D341Med (cell line): ENCODE data around the gene SPHK2.
A peak's percentile ranks its signal among the peaks of the same experiment; 100 is the strongest.
"Not testable (repeated sequence)": the region's sequence is repeated elsewhere in the genome, so short reads cannot be mapped to it uniquely, and the experiment has no call there.

Experiments
- DNase-seq: peaks from one replicate; pipeline ENCODE4 v3.0.0; 2012; ENCODE audit warnings: low spot score

Gene SPHK2

DNA sequence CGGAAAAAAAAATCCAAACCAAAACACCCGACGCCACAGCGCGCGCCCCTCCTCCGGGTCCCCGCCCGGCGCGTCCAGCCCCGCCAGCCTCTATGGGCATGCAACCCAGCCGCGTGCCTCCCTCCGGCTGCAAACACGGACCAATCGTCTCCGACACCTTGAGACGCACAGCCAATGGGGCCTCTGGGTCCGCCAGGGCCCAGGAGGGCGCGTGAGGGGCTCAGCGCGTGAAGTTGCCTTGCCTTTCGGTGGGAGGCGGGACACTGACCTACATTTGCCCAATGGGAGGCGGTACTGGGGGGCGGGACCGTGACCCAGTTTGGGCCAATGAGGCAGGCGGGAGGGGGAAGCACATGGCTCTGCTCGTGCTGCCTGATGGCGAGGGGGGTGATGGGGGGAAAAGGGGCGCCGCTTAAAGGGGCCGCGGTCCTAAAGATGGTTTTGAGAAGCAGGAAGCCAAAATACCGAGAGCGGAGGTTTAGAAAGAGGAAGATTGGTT lies 18.2 kb downstream of the SPHK2 start:
- DNase-seq = peak; percentile 91

DNA sequence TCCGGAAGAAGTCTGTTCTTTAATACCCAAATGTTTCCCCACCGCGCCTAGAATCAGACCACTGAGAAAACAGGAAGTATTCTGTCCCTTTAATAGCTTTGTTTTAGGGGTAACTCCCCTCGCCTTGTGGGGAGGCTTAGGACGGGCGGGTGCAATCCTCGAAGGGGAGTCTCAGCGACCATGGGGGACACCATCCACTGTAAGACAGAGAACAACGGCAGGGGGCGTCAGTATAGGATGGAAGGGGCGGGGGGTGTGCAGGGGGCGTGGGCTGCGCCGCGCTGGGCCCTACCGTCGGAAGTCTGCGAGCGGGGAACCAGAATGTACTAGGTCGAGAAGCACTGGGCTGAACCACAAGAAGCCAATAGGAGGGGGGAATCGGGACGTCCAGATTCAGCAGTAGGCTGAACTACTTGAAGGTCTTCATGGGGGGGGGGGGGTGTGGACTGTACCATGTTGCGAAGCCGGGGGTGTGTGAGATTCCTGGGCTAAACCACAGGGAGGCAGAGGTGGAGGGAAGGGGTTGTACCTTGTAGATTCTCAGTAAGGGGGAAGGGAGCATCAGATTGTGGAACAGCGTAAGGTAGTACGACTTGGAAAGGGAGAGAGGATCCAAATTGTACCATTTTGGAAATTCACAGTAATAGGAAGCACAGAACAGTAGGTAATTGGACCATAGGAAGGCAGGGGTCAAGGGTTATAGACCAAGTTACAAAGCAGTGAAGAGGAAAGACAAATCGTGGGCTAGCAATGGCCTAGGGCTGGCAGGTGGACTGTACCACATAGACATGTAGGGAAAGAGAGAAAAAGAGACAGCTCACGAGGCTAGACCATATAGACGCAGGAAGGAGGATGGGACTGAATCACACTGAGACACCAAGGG lies 18.9 kb downstream of the SPHK2 start:
- DNase-seq = peak; percentile 83

DNA sequence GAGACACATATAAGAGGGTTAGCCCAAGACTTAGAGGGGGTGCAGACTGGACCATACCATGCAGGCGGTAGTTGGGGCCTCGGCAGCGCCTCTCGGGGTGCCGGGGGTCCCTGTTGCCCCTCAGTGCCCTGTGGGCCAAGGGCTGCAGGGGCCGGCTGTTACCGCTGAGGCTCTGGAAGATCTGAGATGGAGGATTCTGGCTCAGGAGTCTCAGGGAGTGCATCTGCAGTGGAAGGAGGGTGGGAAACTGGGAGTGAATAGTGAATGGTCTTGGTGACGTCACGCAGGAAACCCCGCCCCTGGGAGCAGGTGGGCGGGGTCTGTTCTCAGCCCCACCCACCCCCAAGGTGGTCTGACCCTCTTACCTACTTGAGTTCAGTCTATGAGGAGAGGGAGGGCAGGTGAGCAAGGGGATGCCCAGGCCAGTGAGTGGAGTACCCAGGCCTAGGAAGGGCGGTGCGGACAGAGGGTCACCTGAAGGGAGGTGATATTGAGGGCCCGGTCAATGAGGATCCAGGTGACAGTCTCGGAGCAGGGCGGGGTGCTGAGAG lies 19.6 kb downstream of the SPHK2 start:
- DNase-seq = no peak

DNA sequence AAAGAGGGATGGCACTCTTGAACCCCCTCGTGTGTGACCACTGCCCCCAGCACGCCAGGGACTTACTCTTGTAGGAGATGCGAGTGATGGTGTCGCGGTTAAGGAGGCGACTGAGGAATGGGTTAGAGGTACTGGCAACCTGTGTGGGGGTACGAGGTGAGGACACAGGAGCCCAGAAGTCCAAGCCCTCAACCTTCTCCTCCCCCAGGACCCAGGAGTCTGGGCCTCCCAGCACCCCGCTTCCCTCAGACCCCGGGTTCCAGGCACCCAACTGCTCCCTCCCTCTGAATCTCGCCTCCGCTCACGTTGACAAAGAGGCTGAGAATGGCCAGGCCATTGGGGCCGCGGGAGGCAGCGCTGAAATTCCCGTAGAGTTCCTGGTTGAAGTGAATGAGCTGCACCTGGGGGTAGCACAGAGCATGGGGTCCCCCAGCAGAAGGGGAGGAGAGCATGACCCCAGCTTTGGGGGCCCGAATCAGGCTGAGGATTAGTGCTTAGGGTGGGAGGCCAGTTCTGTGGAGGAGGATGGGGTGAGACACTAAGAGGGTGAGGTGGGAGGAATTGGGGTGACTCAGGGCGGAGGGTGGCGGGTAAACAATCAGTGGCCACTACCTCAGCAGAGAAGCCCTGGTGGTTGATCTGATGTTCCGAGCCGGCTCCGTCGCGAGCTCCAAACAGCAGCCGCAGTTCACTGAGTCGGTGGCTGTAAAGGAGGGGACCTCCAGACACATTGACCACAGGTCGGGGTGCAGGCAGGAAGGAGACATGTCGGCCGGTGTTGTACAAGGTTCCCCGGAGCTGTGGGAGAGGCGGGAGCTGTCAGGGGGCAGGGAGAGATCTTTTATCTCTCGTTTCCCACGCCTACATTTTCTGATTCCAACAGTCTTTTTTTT lies 20.4 kb downstream of the SPHK2 start:
- DNase-seq = no peak

DNA sequence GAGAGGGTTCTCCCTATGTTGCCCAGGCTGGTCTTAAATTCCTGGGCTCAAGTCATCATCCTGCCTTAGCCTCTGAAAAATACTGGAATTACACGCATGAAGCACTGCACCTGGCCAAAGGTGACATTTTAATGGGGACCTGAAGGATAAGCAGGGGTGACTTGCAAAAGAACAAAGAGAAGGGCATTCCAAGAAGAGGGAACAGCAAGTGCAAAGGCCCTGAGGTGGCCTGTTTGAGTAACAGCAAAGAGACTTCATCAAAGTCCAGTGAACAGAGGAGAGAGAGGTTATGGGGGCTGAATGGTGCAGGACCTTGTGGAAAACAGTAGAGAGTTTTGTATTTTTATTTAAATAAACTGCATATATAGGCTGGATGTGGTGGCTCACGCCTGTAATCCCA lies 22.5 kb downstream of the SPHK2 start:
- DNase-seq = no peak

DNA sequence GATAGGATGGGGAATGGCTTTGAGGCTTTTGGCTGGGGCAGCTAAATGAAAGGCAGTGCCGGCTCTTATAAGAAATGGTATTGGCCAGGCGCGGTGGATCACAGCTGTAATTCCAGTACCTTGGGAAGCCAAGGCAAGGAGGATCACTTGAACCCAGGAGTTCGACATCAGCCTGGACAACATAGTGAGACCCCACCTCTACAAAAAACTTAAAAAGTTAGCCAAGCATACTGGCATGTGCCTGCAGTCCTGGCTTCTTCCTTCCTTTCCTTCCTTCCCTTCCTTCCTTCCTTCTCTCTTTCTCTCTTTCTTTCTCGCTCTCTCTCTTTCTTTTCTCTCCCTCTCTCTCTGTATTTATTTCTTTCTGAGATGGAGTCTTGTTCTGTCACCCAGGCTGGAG lies 23.6 kb downstream of the SPHK2 start:
- DNase-seq = no peak

DNA sequence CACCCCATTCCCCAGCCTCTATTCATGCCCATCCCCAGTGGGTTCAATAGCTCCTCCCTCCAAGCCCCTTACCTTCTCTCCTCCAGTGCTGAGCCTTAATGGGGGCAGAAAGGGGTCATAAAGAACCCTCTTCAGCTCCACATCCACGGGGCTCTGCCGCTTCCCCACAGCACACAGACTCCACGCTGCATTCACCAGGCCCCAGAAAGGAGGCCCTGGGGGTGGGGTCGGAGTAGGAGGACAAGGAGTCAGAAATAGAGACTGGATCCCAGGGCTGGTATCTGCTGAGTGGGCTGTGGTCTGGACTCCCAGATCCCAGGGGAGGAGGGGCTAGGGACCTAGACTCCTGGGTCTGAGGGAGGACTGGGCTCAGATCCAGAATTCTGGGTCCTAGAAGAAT lies 25.0 kb downstream of the SPHK2 start:
- peak; percentile 22 for DNase-seq

DNA sequence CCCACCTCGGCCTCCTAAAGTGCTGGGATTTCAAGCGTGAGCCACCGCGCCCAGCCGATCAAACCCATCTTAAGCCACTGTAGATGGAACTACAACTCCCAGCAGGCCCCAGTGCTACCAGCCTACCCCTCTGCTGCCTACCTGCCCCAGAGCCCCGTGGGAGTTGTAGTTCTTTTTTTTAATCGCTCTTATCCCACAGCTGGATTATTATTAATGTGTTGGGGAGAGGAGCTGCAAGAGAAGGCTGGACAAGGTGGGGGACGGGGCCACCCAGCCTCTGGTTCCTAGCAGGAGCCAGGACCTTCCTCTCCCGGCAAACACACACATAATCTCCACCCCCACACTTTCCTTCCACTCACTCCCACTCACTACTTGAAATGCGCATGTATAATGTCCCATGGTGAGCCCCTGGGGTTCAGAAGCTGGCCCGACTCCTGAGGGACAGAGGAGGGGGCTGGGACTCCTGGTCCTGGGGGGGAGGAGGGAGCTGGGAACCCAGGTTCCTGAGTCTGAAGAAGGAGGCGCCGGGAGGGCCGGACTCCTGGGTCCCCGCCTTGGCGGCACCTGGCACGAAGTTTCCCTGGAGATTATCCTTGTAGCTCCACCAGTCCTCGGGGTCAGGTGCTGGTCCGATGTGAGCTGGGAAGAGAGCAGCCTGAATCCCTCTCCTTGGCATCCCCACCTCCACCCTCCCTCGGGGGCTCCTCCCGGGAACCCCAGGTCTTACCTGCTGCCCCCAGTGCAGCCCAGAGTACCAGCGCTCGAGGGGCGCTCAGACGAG lies 25.7 kb downstream of the SPHK2 start:
- peak; percentile 74 for DNase-seq

DNA sequence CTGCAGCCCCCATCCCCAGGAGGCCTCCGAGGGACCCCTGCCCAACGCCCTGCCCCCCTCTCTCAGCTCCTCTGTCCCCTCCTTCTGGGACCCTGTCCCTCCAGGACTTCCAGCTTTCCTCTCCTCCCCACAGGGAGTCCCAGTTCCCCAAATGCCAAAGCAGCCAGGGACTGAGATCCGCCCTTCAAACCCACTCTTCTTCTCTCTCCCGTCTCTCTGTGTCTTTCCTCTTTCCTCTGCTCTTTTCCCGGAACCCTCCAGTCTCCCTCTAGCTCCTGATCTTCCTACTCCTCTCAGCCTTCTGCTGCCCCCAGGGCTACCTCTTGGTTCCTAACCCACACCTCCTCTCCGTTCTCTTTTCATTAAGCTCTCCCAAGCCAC lies 26.3 kb downstream of the SPHK2 start:
- no peak for DNase-seq

DNA sequence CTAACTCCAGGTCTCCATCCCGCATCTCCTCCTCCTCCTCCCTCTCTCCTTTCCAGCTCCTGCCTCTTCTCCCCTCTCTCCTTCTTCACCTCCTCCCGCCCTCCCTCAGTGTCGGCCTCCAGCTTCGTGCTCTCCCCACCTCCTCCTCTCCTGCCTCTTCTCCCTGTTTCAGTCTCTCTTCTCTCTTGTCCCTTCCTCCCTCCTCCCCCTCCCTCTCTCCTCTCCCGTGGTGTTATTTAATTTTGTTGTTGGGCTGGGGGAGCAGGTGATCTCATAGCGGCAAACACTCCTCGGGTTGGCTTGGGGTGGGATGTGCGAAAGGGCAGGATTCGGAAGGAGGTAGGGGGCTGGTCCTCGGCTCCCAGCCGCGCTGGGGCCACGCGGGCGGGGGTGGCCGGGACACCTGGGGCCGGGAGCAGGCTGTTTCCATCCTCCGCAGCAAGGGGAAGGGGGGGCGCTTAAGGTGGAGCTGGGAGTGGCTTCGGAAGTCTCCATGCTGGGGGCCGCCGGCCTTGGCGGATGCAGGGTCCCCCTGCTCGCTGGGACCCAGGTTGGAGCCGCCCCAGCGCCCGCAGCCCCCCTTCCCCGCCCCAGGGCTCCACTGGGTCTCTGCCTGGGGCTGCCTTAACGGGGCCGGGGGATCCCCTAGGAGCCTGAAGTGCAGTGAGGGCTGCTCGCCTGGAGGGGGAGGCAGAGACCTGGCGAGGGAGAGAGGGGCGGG lies 26.9 kb downstream of the SPHK2 start, which contains the start of gene CA11:
Gene CA11, minus strand, starts transcription at position 187 of the 721 bp plus-strand sequence. CDS start 555 bp downstream, outside the sequence.
- peak; percentile 92 for DNase-seq

DNA sequence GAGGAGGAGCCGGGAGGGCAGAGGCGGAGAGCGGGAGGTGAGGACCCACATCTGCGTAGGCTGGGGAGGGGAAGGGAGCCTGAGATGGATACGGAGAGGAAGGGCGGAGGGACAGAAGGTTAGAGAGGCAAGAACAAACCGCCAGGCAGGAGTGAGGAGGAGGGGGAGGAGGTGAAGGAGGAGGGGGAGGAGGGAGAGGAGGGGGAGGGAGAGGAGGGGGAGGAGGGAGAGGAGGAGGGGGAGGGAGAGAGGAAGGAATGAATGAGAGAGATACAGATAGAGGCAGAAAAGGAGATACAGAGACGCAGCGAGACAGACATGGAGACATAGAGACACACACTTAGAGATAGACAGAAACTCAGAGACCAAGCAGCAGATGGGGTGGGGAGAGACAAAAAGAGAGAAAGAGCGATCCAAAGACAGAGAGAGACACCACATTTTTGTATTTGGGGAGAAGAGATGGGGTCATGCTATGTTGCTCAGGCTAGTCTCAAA lies 27.5 kb downstream of the SPHK2 start:
- no peak for DNase-seq

DNA sequence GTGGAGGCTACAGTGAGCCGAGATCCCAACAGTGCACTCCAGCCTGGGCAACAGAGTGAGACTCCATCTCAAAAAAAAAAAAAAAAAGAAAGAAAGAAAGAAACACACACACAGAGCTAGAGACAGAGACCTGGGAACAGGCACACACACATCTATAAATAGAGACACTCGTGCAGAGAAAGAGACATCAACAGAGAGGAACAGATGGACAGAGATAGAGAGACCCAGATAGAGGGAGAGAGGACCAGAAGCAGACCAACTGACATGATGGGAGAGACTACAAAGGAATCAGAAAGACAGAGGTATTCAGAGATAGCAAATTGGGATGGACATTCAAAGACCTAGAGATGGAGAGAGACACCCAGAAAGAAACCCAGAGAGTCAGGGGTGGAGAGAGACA lies 28.8 kb downstream of the SPHK2 start:
- no peak for DNase-seq

DNA sequence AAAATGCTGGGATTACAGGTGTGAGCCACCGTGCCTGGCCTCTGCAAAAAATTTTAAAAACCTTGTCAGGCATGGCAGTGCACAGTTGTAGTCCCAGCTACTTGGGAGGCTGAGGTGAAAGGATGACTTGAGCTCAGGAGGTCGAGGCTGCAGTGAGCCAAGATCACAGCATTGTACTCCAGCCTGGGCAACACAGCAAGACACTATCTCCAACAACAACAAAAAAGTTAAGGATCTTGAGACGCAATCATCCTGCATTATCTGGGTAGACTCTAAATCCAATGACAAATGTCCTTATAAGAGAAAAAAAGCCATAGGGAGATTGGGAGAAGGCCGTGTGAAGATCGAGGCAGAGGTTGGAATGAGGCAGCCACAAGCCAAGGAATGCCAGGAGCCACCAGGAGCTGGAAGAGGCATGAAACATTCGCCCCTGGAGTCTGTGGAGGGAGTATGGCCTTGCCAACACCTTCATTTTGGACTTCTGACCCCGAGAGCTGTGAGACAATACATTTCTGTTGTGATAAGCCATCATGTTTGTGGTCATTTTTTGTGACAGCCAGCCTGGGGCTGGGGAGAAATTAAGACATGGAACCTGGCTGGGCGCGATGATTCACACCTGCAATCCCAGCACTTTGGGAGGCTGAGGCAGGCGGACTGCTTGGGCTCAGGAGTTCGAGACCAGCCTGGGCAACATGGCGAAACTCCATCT lies 31.8 kb downstream of the SPHK2 start:
- DNase-seq = no peak

DNA sequence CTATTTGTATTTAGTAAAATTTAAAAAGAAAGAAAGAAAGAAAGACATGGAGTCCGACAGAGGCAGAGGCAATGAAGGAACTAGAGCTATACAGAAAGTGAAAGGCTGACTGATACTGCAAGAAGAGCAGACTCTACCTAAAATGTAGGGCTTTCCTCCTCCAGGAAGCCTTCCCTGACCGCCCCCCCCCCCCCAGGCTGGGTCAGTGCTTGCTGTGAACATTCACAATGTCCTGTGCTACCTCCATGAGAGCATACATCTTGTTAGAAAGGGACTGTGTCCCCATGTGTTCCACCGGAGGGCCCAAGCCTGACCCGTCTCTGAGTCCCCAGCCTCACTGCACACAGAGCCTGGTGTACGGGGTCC lies 32.4 kb downstream of the SPHK2 start:
- no peak for DNase-seq

DNA sequence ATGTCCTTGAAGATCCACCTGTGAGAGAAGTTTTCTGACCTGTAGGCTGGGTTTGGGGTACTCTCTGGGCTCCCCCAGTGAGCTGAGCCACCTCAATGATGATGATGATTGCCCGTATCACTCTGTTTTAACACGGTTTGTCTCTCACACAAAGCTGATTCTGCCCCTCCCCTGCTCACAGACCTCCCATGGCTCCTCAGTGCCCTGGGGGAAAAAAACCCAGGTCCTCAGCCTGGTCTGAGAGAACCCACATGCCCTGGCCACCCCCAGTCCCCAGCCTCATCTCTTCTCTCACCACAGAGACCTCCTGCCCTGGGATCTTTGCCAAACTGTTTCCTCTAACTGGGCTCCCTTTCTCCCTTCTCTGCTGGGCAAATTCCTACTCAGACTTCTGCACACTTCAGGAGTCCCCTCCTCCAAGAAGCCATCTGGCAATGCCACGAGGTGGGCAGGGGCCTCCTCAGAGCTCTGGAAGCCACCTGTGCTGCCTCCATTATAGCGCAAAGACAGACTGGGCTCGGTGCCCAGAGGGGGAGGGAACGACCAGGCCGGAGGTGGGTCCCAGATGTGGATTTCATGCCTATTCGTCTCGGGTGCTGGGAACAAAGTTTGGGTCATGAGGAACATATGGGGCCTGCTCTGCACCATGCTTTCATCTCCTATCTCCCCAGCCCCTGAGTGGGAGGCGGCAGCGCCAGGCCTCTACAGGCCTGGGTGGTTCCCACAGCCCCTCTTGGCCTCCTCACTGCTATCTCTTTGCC lies 35.2 kb downstream of the SPHK2 start:
- peak; percentile 84 for DNase-seq

DNA sequence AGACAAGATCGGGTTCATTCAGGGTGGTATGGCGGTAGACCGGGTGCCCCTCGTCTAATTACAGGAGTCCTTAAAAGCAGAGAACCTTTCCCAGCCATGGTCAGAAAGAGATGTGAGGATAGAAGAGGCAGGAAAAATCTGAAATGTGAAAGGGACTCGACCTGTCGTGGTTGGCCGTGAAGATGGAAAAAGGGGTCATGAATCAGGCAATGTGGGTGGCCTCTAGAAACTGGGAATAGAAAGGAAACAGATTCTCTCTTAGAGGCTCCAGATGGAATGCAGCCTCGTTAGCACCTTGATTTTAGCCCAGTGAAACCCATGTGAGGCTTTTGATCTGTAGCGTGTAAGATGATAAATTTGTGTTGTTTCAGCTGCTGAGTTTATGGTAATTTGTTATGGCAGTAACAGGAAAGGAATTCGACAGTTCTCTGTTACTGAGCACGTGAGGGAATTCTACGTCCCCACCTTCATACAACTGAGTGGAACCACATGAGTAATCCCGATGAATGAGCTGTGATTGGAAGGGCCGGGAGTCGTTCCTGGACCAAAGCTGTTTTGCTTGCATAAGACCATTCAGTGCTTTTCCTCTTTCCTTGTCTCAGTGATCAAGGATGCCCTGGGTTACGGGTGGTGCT lies 37.7 kb downstream of the SPHK2 start:
- no peak for DNase-seq

DNA sequence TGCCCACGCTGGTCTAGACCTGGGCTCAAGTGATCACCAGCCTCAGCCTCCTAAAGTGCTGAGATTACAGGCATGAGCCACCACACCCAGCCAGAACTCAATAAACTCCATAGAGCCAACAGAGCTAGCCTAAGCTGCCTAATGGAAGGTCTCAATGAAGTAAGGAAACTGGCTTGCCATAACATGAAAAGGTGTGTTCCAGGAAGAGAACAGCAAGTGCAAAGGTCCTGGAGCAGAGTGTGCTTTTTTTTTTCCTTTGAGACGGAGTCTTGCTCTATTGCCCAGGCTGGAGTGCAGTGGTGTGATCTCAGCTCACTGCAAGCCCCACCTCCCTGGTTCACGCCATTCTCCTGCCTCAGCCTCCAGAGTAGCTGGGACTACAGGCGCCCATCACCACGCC lies 38.5 kb downstream of the SPHK2 start:
- DNase-seq = not testable (repeated sequence)

DNA sequence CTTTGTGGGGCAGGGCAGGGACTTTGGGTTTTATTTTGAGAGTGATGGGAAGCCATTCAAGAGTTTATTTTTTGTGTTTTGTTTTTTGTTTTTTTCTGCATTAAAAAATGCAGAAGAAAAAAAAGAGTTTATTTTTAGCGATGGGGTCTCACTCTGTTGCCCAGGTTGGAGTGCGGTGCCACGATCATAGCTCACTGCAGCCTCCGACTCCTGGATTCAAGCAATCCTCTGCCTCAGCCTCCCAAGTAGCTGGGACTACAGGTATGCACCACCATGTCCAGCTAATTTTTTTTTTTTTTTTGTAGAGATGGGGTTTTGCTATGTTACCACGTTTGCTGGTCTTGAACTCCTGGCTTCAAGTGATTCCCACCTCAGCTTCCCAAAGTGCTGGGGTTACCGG lies 39.2 kb downstream of the SPHK2 start:
- no peak for DNase-seq

DNA sequence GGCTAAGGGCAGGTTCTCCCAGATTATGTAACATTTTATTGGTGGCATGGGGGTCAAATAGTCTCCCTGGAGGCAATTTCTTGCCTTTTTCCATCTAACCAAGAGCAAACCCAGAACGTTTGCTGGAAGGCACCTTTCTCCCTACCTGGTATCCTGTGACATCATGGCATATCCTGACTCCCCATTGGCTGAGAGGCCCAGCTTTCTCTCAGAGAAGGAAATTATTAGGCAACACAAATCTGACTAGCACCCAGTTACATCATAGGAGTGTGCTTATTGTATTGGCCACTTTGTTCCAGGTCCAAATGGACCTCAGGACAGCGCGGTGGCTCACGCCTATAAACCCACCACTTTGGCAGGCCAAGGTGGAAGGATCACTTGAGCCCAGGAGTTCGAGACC lies 40.5 kb downstream of the SPHK2 start:
- DNase-seq = peak; percentile 14
